HUDEP-2 (cell line): ENCODE measurements around the gene COL28A1.
A peak's percentile ranks its signal among the peaks of the same experiment; 100 is the strongest.
"Not testable (repeated sequence)": the region's sequence is repeated elsewhere in the genome, so short reads cannot be mapped to it uniquely, and the experiment has no call there.

Source experiments
- DNase-seq, 76 experiments: peaks; one replicate each; lab custom pipeline; 2025; ENCODE audit not compliant: unreplicated experiment in 76 of 76; lab: John Stamatoyannopoulos, UW

The COL28A1 gene

DNA sequence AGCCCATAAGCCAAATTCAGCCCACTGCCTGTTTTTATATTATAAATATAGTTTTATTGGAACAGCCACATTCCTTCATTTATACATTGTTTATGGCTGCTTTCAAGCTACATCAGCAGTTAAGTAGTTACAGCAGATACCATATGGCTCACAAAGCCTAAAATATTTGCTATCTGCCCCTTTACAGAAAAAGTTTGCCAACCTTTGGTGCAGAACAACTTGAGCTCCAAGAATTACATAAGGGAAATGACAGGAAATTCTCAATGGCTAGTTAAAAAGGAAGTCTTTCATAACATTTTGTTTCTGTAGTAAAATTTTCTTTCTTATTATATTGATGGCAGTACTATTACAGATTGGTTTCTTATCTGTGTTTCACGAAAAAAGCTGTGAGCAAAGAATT, 59.3 kb downstream of the COL28A1 start:
- DNase-seq: no peak

GRCh38 chr7:7475601-7476000, 60.1 kb downstream of the COL28A1 start:
- DNase-seq: no peak

DNA sequence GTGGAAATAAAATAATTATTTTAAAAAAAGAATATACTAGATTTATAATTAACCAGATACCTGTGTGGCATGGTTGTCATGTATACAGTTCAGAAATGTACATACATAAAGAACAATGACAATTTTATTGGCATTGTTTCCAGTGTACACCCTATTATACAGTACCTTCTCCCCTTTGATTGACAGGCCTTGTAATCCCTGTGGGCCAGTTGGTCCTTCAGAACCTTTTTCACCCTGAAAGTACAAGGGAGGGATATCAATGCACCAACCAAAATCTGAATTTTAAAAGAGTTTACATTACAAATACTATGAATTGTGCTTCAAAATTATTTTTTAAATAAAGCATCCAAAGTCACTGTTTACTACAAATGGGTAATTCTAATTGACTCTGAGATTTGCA, 61.2 kb downstream of the COL28A1 start:
- no peak for DNase-seq

GRCh38 chr7:7464991-7465765, 70.5 kb downstream of the COL28A1 start:
- DNase-seq: not testable (repeated sequence)

- no peak for DNase-seq
Measured at GRCh38 chr7:7454000-7454399, 81.7 kb downstream of the COL28A1 start.

- DNase-seq: no peak
Measured at GRCh38 chr7:7452652-7453051, 83.0 kb downstream of the COL28A1 start.

GRCh38 chr7:7452119-7452518, 83.6 kb downstream of the COL28A1 start:
- no peak for DNase-seq

- no peak for DNase-seq
Measured at GRCh38 chr7:7449055-7449454, 86.6 kb downstream of the COL28A1 start.

- no peak for DNase-seq
Measured at GRCh38 chr7:7446616-7447015, 89.1 kb downstream of the COL28A1 start.

DNA sequence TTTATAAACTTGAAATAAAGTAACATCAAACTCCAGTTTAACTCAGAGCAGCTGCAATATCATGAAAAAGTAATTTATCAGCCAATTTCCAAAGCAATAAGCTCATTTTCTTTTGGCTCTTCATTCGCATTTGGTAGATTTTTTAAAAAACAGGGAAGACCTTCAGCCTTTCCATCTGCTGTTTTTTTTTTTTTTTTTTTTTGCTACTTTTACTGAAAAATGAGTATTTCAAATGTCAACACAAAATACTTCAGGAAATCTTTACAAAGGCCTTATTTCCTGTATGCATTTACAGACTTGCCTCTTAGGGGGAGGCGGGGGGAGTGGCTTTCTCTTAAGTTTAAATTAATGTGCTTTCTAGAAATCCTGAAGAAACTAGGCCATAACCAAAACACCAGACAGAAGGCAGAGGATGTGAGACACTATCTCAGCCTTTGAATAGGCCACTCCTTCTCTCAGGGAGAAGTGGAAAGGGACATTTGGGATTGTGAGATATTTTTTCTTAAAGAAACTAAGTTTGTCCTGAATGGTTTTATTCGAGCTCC, 91.8 kb downstream of the COL28A1 start:
- DNase-seq: no peak

GRCh38 chr7:7439564-7439963, 96.1 kb downstream of the COL28A1 start:
- DNase-seq: no peak

- no peak for DNase-seq
Measured at GRCh38 chr7:7438851-7439250, 96.8 kb downstream of the COL28A1 start.

- DNase-seq: no peak
Measured at GRCh38 chr7:7435978-7436377, 99.7 kb downstream of the COL28A1 start.

- DNase-seq: no peak
Measured at GRCh38 chr7:7434329-7434728, 101.3 kb downstream of the COL28A1 start.

- DNase-seq: no peak
Measured at GRCh38 chr7:7433811-7434210, 101.9 kb downstream of the COL28A1 start.

GRCh38 chr7:7432979-7433378, 102.7 kb downstream of the COL28A1 start:
- DNase-seq: no peak

- no peak for DNase-seq
Measured at GRCh38 chr7:7428806-7429205, 106.9 kb downstream of the COL28A1 start.

DNA sequence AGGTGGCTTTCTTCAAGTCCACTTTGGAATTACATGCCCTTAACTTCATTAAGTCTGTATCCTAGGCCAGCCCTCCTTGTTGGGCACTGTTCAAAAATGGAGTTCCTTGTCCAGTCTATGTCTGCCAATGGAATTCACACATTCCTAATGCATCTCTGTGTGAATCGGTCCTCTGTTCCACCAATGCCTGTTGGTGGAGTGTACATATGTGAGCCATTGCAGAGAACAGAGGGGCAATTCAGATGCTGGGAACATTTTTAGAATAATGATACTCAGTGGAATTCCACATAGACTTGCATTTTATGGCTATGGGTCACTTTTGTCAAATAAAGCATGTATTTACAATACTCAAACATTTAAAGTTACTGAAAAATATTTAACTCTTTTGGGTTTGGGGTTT, 108.3 kb downstream of the COL28A1 start:
- DNase-seq: no peak

DNA sequence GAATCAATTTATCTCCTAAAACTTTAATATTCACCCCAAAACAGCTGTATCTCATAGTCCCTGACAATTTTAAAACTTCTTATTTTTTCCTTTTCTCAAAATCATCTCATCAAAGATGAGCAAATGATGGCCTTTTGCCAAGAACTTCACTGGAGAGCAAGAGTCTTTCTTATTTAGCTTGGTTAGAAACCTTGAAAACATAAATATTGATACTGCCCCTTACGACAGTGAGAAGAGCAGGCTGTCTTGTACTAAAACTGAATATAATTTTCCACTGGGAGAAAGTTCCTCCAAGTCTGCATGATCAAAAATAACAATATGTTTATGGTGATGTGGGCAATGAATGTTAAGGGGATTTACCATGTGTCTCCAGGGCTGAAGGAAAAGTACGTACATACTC, 109.0 kb downstream of the COL28A1 start:
- DNase-seq: no peak

DNA sequence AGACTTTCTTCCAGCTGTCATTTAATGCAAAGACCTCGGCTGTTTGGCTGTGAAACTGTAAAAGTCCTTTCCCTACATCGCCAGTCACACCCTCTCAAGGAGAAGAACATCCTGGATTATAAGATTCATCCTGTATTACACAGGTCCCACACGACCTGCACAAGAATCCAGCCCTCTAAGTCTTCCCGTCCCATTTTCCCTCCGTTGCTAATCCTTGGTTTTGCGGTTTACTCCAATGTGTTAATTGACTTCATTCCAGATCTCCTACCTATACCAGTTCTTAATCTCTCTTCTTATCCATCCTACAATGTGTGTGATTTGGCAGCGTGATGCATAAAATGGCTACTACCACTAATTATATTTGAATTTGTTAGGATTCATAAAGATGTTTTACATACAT, 110.4 kb downstream of the COL28A1 start:
- DNase-seq: no peak

DNA sequence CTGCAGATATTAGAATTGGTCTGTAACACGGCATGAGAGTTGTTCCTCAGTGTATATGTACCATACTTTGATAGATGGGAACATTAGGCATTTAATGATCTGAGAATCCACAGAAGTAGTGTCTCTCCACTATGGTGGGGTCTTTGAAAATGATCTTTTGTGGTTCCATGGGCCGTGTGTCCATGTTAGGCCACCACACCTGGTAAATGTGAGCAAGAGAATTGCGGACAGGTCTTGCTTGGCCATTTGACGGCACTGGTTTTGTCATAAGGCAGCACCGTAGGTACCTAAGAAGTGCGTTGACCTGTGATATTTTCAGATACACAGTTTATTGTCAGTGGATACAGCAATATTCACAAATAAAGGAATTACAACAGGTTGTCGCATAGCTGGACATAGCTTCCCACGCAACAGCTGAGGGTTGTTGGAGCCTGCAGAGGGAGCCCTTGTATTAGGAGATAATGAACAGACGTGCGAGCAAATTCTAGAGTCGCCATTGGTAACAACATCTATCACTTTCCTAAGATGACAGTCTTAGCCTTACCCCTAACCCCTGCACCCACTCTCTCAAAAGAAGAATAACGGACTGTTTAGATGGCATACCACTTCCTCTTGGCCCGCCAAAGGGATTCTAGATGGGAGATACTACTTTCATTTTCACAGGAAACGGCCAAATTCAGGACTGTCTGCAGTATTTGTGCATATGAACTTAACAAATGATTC, 111.4 kb downstream of the COL28A1 start:
- peak in 58 of 76 experiments; percentile 2 to 69 (median 34) for DNase-seq

DNA sequence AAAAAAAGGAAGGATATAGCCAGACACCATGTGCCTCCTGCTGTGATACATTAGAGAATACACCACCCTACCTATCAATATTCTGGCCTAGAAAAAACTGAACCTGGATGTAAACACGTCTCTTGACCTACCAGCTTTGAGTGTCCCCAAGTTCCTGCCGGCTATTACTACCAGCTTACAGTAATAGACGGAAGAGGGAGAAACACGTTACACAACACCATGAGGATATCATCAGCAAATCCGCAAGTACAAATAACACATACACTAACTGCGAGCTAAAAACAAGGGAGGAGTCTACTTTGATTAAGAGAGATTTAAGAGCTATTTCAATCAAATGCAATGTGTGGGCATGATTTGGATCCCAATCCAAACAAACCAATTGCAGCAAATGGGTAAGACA, 113.0 kb downstream of the COL28A1 start:
- DNase-seq: no peak
